ENCODE results near the gene ANKRD62.
"Not testable (repeated sequence)": the region's sequence is repeated elsewhere in the genome, so short reads cannot be mapped to it uniquely, and the experiment has no call there.

DNA sequence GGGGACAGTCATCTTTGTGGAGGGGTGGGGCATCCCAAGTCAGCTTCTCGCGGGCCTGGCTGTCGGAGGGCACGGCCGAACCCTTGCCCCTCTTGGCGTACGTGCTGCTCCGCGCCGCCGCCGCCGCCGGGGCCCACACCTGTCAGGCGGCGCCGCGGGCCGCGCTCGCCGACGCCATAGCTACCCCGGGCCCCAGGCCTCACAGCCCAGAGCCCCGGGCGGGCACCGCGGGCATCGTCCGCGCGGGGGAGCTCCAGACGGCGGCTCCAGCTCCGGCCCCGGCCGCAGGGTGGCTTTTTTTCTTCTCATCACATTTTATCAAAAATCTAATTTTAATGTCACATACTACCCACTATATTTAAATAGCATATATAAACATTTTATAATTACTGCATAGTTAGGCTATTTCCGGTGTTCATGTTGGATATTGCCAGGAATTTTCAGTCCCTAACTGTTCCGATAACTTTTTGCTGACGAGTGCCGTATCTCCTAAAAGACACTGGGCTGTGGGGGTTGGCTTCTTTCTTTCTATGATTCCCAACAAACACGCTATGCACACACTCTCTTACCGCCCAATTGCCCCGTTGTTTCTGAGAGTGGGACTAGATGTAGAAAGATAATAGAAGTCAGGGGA, 25.2 kb upstream of the ANKRD62 start:
- TF ChIP-seq, protein P1, sequence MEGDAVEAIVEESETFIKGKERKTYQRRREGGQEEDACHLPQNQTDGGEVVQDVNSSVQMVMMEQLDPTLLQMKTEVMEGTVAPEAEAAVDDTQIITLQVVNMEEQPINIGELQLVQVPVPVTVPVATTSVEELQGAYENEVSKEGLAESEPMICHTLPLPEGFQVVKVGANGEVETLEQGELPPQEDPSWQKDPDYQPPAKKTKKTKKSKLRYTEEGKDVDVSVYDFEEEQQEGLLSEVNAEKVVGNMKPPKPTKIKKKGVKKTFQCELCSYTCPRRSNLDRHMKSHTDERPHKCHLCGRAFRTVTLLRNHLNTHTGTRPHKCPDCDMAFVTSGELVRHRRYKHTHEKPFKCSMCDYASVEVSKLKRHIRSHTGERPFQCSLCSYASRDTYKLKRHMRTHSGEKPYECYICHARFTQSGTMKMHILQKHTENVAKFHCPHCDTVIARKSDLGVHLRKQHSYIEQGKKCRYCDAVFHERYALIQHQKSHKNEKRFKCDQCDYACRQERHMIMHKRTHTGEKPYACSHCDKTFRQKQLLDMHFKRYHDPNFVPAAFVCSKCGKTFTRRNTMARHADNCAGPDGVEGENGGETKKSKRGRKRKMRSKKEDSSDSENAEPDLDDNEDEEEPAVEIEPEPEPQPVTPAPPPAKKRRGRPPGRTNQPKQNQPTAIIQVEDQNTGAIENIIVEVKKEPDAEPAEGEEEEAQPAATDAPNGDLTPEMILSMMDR (IDR thresholded peaks at IDR 0.05 in 8 of 11, conservative IDR thresholded peaks at IDR 0.05 in 3 of 11) = peak in 1 of 11 experiments; percentile 18
- TF ChIP-seq POLR2A (IDR thresholded peaks at IDR 0.05) = not testable (repeated sequence)

All from spleen (tissue), 7 donors.